Activated CD4-positive, CD25-positive, alpha-beta regulatory T cell treated with anti-CD3 and anti-CD28 coated beads, Interleukin-2, amount 50 U/mL, for 72 hours (primary cell): ENCODE data around the gene ANKRD44.

Experiments
- DNase-seq: peaks from one replicate; pipeline ENCODE4 v3.0.0; 2021

Gene ANKRD44

DNA sequence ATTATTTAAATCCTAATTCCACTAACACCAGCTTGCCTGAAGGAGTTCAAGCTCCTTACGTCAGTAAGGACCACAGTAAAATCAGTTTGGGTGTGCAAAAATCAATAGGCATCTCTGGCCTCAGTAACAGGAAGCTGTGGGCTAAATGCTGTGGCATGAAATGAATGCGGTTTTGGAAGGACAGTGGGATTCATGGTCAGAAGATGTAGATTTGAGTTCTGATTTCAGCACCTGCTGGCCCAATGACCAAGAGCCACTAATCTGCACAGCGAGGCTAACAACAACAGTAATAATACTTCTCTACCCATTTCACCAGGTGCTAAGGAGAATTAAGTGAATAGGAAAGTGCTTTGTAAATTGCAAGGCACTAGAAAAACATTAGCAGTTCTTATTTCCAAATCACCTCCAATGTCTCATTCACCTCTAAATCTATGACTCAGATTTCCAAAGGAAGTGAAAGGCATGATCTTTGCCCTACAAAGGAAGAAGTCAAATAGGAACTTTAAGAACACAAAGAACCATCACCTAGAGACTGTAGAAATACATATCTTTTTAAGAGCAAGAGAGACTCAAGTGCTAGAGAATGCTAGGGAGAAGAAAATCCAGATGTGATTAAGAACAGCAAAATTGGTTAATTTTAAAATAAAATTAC lies 172.6 kb downstream of the ANKRD44 start:
- DNase-seq: no peak

DNA sequence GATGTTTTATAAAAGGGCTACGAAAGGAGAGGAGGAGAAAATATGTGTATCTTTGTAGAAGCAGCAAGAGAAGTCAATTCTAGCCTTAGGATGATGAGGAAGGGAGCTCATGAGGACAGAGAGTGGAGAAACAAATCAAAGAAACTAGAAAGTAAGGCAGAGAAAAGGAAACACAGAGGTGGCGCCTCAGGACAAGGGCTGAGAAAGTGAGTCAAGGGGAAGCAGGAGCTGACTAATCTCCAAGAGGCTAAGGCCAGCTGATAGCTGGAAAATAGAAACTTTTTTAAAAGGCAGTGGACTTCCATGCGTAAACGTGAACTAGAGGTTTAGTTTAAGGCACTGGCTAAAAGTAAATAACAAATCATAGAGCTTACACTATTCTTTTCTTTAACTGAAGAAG lies 173.3 kb downstream of the ANKRD44 start:
- no peak for DNase-seq

DNA sequence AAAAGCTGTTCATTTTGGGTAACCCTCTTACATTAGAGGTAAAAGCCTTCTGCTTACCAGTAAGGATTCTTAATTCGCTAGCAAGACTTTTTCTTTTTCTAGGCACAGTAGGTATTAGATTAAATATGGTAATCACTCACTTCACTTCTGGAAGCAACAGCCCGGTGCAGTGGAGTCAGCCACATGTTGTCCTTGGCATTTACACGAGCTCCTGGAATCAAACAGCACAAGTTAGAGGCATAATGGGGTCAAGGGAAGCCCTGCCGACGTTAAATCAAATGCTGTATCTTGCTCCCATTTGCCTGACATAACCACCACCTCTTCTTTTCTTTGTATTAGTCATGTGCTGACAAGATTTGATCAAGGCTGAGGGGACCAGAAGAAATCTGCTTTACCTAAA lies 174.1 kb downstream of the ANKRD44 start:
- no peak for DNase-seq

- DNase-seq: no peak
Measured at GRCh38 chr2:197135806-197136205, 174.8 kb downstream of the ANKRD44 start.

GRCh38 chr2:197134206-197134605 lies 176.4 kb downstream of the ANKRD44 start:
- no peak for DNase-seq

DNA sequence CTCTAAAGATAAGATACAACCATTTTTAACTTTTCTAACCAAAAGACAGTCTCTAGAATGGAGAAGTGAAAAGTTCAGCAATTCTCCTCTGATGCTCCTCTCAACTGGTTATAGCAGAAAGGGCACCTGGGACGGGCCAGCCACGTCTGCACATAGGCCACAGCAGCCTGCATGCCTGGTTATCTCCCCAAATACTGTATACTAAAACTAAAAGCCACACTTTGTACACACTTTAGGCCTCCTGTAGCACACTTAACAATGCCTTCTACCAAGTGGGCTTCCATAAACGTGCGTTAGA lies 179.1 kb downstream of the ANKRD44 start:
- no peak for DNase-seq

DNA sequence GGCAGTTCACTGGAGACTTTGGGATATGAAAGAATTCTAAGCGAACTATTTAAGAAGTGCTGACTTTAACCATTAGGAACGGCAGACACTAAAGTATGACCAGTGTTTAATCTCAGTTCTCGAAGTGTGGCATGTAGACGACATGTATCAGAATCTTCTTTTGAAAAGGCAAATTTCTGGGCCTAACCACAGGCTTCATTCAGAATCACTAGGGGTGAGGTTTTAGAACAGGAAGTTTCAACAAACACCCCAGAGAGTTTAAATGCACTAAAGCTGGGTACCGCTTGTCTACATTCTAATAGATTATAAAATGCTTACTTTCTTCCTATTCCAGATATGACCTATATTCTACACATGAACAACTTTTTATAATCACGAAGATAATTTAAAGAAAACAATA lies 180.3 kb downstream of the ANKRD44 start:
- DNase-seq: no peak

DNA sequence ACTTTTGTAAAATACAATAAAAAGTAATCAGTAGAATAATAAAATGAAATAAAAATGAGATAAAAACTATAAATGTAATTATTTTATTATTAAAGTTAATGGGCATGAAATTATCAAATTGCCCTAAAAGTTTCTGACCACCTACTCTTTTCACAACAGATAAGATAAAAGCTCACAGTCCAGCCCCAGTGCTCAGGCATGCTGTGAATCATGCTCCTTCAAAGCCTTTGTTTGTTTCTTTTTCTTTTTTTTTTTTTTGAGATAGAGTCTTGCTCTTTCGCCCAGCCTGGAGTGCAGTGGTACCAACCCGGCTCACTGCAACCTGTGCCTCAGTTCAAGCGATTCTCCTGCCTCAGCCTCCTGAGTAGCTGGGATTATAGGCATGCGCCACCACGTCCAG lies 181.7 kb downstream of the ANKRD44 start:
- no peak for DNase-seq

GRCh38 chr2:197128126-197128525 lies 182.5 kb downstream of the ANKRD44 start:
- DNase-seq: no peak

DNA sequence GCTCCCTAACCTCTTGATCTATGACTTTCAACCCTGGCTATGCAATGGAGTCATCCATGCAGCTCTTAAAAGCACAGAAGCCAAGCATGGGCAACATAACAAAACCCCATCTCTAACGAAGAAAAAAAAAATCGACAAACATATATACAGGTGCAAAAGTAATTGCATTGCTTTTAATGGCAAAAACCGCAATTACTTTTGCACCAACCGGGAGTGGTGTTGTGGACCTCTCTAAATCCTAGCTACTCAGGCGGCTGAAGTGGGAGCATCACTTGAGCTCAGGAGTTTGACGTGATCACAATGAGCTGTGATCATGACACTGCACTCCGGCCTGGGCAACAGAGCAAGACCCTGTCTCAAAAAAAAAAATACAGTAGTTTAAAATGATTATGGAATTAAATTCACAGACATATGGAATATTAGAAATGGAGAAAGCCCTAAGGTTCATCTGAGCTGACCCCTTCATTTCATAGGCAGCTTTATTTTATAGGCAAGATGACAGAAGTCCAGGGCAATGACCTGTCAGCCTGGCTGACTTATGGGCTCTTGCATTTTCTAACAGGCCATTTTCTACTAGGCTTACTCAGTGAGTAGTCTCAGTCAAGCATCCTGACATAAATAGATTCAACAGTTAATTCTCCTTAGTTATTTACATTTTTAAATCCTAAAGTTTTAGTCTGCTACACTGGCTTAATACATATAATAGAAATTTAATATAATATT lies 183.8 kb downstream of the ANKRD44 start:
- no peak for DNase-seq

DNA sequence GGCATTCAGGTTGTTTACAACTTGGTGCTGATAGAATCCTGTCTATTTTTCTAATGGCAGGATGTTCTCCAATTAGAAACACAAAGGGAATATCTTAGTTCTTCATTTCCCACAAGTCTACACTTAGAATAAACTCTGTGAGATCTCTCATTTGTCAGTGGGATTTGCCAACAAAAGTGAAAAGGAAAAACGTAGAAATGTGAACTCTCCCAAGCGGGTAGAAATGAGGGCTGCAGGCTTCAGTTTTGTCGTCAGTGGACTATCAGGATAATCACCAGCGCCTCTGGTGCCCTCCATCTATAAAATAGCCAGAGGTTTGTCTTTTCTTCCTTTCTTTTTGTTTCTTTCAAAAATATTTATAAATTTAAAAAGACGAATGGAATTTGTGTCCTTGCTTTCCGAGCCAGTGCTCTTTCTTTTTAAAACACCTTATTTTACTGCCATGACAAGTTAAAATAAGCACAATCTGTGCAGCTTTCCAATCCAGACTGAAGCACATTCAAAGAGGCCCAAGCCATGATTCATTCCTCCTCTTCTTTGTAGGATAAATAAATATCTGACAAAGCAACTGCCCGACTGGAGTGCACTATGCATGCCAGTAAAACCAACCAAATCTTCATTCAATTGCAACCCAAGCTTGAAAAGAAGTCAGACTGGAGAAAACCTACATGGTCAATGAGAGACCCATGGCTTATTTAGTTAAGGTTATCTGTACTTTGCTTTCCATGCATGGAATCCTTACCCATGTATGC lies 185.8 kb downstream of the ANKRD44 start:
- no peak for DNase-seq

GRCh38 chr2:197122821-197123220 lies 187.8 kb downstream of the ANKRD44 start:
- no peak for DNase-seq

DNA sequence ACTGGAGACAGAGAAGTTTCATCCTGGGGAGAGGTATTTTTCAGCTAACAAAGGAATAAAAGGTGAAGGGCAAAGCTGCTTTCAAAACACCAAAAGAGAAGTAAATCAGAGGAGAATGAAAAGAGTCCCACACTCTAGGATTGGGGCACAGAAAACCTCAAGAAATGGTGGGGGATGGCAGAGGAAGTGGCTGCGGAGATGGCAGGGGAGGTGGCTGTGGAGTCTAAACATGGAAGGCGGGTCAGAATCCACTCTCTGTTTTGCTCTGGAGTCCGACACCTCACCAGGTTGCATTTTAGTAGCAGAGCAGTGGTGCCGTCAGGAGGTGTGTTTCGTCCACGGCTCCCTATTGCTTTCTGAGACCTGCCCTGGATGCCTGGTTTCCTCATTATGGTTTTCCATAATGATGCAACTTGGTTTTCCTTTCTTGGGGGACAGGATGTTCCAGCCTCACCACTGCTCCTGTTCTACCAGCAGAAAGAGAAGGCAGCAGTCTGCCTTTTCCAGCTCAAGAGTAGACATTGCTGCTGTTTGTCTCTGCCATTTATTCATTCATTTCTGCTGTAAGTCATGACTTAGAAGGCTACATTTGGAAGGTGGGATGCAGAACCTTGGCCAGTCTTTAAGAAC lies 188.7 kb downstream of the ANKRD44 start:
- no peak for DNase-seq

DNA sequence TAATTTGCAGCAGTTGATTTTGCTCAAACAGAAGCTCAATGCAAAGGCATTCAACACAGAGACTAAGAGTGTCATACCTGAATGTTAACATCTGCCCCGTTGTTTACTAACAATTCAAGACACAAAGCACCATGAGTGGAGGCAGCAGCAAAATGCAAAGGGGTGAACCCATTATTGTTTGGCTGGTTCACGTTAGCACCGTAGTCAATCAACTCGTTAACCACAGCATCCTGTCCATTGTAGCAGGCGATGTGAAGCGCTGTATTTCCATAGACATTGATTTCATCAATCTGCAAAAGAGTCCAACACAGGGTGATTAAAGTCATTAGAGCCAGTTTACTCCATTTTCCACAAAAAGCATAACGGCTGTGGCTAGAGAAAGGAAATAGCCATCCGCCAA lies 189.3 kb downstream of the ANKRD44 start:
- DNase-seq: no peak

- no peak for DNase-seq
Measured at GRCh38 chr2:197116306-197116879, 194.2 kb downstream of the ANKRD44 start.

GRCh38 chr2:197115325-197115724 lies 195.3 kb downstream of the ANKRD44 start:
- no peak for DNase-seq

GRCh38 chr2:197113275-197113711 lies 197.3 kb downstream of the ANKRD44 start:
- no peak for DNase-seq

DNA sequence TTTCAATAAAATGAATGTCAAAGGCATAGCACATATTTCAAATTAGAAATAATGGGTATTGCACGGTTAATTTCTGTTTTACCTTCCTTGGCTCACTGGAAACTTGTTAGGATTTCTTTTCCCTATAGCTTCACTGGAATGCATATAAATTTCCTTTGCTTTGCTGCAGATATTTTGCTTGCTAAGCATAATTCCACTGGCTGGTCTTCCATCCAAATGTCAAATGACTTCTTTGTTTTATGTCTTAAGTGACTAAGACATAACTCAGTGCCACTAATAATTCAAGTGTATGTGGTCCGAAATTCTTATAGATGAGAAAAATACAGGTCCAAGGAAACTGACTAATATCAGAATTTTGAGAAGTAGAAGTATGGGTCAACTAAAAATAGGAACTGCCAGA lies 201.3 kb downstream of the ANKRD44 start:
- no peak for DNase-seq

DNA sequence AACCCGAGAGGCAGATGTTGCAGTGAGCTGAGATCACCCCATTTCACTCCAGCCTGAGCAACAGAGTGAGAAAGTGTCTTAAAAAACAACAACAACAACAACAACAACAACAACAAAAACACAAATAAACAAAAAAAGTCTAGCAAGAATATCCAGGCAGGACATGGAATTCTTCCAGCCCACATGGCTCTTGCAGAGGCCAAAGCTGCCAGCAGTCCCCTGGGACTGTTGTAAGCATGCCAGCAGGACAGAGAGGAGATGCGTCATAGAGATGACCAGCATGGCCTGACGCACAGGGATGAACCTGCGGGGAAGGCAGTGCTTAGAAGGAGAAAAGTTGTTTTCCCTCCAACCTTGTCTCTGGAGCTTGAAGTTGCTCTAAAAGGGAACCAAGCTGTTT lies 201.8 kb downstream of the ANKRD44 start:
- DNase-seq: no peak

GRCh38 chr2:197107291-197108269 lies 203.0 kb downstream of the ANKRD44 start:
- no peak for DNase-seq

DNA sequence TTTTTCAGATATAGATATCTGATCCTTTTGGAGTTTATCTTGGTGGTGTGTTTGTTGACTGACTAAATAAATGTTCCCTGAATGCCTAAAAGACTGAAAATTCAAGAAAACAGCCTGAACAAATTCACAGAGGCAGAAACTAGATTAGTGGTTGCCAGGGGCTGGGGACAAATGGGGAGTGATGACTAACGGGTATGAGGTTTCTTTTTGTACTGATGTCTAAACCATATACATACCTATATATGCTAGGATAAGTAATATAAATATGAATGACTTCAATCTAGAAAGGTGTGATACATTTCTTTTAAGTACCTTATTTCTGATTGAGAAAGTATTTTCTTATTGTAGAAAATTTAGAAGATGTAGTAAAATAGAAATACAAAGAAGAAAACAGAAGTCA lies 207.2 kb downstream of the ANKRD44 start:
- DNase-seq: no peak

DNA sequence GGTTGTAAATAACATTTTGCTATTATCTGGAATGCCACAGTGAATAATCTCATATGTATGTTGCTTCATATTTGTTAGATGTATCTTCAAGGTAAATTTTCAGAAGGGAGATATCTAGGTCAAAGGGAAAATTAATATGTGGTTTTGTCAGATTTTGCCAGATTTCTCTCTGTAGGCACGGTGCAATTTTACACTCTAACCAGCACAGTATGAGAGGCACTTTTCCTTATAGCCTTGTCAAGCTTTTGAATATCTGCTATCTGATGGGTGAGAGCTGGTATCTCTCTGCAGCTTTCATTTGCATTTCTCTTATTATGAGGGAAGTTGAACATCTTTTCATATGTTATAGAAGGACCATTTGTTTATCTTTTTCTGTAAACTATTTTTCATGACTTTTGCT lies 208.3 kb downstream of the ANKRD44 start:
- DNase-seq: no peak
